GM19240 (cell line): ENCODE measurements around the gene TRIM75.
"Not testable (repeated sequence)": the region's sequence is repeated elsewhere in the genome, so short reads cannot be mapped to it uniquely, and the experiment has no call there.

Experiments
- DNase-seq: peaks from one replicate; pipeline ENCODE4 v3.0.0; 2011; ENCODE audit warnings: low spot score; ENCODE audit not compliant: insufficient read length

Gene TRIM75

GRCh38 chr4:165077034-165077578, 23.4 kb downstream of the TRIM75 start:
- DNase-seq, result no peak

GRCh38 chr4:165079476-165079875, 25.8 kb downstream of the TRIM75 start:
- DNase-seq, result no peak

- DNase-seq, result not testable (repeated sequence)
These were observed 31.1 kb downstream of the TRIM75 start for GRCh38 chr4:165084787-165085186.

GRCh38 chr4:165085946-165086345, 32.3 kb downstream of the TRIM75 start:
- DNase-seq, result no peak

GRCh38 chr4:165088366-165088765, 34.7 kb downstream of the TRIM75 start:
- no peak for DNase-seq

GRCh38 chr4:165092187-165092586, 38.5 kb downstream of the TRIM75 start:
- not testable (repeated sequence) for DNase-seq

- no peak for DNase-seq
These were observed 41.2 kb downstream of the TRIM75 start for GRCh38 chr4:165094873-165095272.

- DNase-seq, result no peak
These were observed 41.6 kb downstream of the TRIM75 start for GRCh38 chr4:165095291-165095690.

GRCh38 chr4:165096776-165097175, 43.1 kb downstream of the TRIM75 start:
- DNase-seq, result no peak

GRCh38 chr4:165101641-165102040, 48.0 kb downstream of the TRIM75 start:
- DNase-seq, result no peak

GRCh38 chr4:165106518-165106917, 52.9 kb downstream of the TRIM75 start:
- no peak for DNase-seq
